HUDEP-2 (cell line): ENCODE data around the gene OR6B1.

Experiments used
- DNase-seq, 76 experiments: peaks; one replicate each; lab custom pipeline; 2025; ENCODE audit not compliant: unreplicated experiment in 76 of 76; lab: John Stamatoyannopoulos, UW

Gene OR6B1

DNA sequence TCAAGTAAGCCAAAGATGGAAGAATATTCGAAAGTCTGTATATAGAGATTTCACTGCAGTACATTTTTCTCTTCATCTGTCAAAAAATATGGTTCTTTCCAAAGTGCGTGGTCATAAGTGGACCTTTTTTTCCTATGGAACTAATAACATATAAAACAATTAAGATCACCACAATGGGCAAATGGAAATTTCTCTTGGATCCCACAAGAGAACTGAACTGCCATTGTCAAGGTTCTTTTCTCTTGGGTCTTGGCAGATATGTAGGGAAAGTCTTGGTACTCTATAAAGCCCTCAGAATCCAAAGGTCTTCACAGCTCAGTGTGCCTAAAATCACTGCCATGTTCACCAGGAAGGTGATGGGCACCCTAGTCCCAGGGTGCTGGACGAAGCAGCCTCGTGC, at the start of gene OR6B1:
TSS of gene OR6B1 (plus strand) at position 301 of the 400 bp plus-strand sequence. CDS start 3,677 bp downstream, outside the sequence.
- DNase-seq: no peak

- no peak for DNase-seq
These were observed 46.7 kb upstream of the OR6B1 start for GRCh38 chr7:143953421-143953820.

DNA sequence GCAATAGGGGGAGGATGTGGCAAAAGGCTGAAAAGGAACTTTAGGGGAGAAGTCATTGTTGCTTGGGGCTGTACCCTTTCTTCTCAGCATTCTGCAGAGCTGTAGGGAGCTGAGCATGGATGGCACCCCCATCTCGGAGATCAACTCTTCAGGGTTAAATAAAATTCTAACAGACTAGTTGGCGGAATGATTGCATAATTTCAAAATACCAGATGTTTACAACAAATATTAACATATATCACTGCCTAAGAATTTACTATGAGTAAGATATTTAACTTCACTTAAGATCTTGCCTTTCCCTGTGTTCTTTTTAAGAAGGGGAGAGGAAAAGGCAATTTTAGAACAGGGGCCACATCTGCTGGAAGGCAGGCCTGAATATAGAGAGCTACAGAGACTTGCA, 46.0 kb upstream of the OR6B1 start:
- no peak for DNase-seq

- no peak for DNase-seq
These were observed 45.6 kb upstream of the OR6B1 start, which contains the start of gene OR2F1 for GRCh38 chr7:143954544-143954943. Gene OR2F1, plus strand, starts transcription at chr7:143954844. Its CDS starts 5,127 bp downstream, at chr7:143959971.

DNA sequence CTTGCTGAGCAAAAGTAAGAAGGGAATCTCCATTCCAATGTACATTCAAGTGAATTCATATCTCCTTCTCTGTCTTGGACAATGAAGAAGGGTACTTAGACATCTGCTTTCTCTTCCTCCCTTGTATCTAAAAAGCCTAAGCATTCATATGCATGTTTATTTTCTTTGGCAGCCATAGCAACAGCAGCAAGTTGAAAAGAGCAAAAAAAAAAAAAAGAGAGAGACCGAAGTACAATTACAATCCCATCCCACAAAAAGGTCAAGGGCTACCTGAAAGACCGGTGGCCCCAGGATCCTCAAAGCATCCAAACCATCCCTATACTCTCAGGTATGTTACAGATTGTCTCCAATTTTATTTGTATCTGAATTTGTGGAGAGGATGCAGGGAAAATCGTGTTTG, 41.3 kb upstream of the OR6B1 start:
- no peak for DNase-seq

GRCh38 chr7:143960813-143961610, 39.1 kb upstream of the OR6B1 start:
- DNase-seq: no peak

GRCh38 chr7:143965280-143965679, 34.8 kb upstream of the OR6B1 start:
- DNase-seq: no peak

GRCh38 chr7:143967398-143967797, 32.7 kb upstream of the OR6B1 start:
- no peak for DNase-seq

DNA sequence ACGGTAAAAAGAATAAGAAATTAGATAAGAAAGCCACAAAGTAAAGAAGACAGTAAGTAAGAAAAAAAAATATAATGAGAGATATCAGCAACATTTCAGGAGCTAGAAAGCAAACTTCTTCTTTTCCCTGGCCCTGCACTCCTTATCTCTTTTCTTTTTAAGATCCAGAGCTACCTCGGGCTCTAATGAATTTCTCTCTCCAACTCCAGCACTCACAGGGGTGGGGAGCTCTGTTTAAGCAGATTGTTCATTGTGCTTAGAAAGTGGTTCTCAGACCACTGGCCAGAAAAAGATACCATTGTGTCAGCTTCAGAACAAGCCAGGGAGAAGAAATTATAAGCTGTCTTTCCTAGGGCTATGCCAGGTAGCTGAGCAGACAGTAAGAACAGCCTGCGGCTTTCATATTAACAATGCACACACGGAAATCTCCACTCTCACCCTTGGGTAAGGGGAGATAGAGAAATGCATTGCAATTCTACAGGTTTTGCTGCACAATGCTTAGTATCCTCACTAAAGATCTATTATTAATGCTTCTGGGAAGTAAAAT, 26.2 kb upstream of the OR6B1 start:
- no peak for DNase-seq

- DNase-seq: no peak
These were observed 25.7 kb upstream of the OR6B1 start for GRCh38 chr7:143974459-143974858.

DNA sequence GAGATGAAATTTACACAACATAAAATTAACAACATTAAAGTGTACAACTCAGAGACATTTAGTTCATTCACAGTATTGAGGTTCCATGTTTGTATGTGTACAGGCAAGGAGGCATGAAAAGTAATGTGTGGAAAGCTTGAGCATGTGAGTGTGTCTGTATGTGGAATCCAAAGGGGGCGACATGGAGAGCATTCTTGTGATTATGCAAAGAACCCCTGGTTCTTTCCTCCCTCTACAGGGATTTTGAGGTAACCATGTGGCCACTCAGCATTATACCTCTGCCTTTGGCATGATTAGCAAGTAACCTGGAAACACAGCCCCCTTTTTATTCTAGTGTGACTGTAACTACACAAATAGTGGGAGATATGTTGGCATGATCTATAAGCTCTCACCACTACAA, 24.5 kb upstream of the OR6B1 start:
- no peak for DNase-seq

GRCh38 chr7:143978585-143978984, 21.5 kb upstream of the OR6B1 start:
- DNase-seq: no peak

DNA sequence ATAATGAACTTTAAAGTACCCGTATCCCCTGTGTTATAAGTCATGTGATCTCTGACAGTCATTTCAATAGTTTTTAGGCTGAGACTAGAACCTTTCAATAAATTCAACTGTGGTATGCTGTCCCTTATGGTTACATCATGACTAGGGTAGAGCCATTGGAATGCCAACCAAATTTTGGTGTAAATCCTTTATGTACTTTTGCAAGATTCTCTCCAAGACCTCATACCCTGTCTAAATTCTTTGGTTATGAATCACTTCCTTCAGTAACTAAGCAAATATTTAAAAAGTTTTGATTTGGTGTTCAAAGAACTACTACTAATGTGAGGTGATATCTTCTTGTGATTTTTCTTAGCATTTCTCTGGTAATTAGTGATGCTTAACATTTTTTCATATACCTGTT, 20.8 kb upstream of the OR6B1 start:
- no peak for DNase-seq

DNA sequence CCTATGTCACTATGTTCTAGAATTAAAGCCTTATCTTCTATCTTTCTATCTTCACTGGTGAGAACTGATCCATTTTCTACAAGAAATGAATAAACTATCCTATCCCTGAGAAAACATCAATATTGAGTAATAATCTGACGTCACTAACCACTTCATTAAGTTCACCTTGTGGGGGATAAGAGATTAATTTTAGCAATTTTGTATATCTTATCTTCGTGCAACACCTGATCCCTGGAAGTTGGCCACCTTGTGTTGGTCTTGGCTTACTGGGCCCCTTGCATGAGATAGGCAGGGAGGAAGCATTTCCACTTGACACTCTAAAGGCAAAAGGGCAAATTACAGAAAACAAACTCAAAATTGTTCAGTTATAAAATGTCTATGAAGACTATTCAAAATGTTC, 20.1 kb upstream of the OR6B1 start:
- DNase-seq: peak in 1 of 76 experiments; percentile 12

DNA sequence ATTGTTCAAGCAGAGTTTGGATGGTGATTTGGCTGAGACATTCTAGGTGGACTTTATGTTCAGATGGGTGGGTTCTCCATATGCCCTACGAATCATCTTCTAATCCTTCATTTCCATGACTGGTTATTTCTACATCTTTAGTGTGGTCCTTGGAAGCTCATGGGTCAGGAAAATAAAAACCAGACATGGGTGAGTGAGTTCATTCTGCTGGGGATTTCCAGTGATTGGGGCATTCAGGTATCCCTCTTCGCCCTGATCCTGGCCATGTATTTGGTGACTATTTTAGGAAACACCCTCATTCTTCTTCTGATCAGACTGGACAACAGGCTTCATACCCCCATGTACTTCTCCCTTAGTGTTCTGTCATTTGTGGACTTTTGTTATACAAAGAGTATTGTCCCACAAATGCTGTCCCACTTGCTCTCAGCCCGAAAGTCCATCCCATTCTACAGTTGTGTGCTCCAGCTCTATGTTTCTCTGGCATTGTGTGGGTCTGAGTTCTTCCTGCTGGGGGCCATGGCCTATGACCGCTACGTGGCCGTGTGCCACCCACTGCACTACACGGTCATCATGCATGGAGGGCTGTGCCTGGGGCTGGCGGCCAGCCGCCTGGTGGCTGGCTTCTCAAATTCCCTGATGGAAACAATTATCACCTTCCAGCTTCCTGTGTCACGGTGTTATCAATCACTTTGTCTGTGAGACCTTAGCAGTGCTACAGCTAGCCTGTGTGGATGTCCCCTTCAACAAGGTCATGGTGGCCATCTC, 19.2 kb upstream of the OR6B1 start:
- DNase-seq: no peak

DNA sequence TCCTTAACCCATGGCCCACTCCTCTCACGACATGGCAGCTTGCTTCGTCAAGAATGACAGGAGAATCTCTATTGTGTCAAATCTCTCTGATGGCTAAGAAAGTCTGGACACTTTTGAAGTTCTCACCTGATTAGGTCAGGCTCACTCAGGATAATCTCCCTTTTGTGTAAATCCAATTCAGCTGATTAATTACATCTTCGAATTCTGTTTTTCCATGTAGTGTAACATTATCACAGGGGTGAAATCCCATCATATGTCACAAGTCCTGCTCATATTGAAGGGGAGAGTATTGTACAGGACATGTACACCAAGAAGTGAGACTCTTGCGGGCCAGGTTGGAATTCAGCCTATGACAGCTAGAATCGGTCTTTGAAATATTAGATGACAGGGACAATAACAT, 16.2 kb upstream of the OR6B1 start:
- DNase-seq: no peak

DNA sequence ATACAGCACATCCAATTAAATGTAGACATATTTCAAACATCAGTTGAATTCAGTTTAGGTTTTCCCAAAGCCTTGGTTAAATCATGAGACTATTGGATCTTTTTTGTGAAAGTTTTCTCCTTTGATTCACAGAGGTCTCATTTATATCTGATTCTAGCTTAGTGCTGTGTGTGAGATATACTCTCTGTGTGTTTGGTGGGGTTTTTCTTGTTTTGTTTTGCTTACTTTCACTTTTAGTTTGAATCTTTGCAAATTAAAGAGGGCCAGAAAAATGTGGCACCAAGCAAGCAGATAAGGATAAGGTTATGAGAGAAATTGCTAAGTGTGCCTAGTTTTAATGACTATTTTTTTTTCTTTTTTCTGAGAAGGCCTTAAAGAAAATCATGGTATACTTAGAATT, 12.6 kb upstream of the OR6B1 start:
- no peak for DNase-seq

- peak in 3 of 76 experiments; percentile 0 to 1 (median 1) for DNase-seq
These were observed 11.0 kb upstream of the OR6B1 start for GRCh38 chr7:143988976-143989745.

DNA sequence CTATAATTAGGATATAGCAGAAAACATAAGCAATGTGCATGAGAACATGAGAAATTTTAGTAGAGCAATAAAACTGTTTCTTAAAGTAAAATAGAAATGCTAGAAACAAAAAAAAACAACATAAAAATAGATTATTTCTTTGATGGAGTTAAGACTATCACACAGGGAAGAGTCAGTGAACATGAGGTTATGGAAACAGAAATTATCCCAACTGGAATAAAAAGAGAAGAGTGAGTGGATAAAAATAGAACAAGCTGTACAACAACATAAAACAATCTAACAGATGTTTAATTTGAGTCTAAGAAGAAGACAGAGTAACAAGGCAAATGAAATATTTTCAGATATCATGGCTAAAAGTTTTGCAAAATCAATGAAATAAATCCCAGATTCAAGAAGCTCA, 7.5 kb upstream of the OR6B1 start:
- no peak for DNase-seq

- no peak for DNase-seq
These were observed 6.2 kb upstream of the OR6B1 start for GRCh38 chr7:143993924-143994323.

DNA sequence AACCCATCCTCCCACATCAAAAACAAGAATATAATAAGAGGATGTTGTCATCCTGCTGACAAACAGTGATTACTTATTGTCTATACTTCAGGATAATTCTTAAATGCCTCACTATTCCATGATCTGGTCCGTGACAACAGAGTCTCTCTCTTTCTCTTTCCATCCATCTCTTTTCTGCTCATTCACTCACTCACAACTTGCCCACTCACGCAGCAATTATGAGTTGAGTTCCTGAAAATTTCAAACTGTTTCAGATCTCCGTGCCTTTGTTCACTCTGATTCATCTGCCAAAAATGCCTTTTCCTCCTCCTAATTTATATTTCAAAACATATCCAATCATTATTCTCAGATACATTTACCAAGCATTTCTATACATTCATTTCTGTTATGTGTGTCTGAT, 1.4 kb downstream of the OR6B1 start:
- no peak for DNase-seq
